Astrocyte of the spinal cord (primary cell): ENCODE measurements around the gene ROR2.

ENCODE experiments used
- DNase-seq: peaks from one replicate; pipeline ENCODE4 v3.0.0; 2011; ENCODE audit warnings: low read depth, low spot score
- H3K4me3 ChIP-seq: 2 replicates; pipeline ENCODE4 v1.5.1; 2011; ENCODE audit warnings: low read depth, mild to moderate bottlenecking, low read length, moderate library complexity
- CTCF ChIP-seq: IDR thresholded peaks from 2 replicates; pipeline ENCODE4 v1.5.1; 2012; ENCODE audit warnings: low read depth, mild to moderate bottlenecking, low read length, inconsistent platforms
- in situ Hi-C: cut with HindIII; loops from 2 replicates; pipeline ENCODE4 v1.10.0; 2017; ENCODE audit warnings: low sequenced_read_pairs

ROR2 gene

GRCh38 chr9:91935805-91936514 is 14.1 kb downstream of the ROR2 start:
- DNase-seq = no peak
- TF ChIP-seq CTCF = no peak
- in situ Hi-C loops = no loop called here
- no peak overlapping the region for H3K4me3 ChIP-seq

GRCh38 chr9:91935066-91935749 is 14.8 kb downstream of the ROR2 start:
- in situ Hi-C loops = no loop called here
- H3K4me3 ChIP-seq = no peak overlapping the region
- TF ChIP-seq CTCF = no peak
- no peak for DNase-seq

GRCh38 chr9:91934654-91935053 is 15.4 kb downstream of the ROR2 start:
- no peak overlapping the region for H3K4me3 ChIP-seq
- DNase-seq = no peak
- no peak for TF ChIP-seq CTCF
- in situ Hi-C loops = no loop called here

GRCh38 chr9:91933556-91934352 is 16.3 kb downstream of the ROR2 start:
- no peak for TF ChIP-seq CTCF
- in situ Hi-C loops = no loop called here
- no peak overlapping the region for H3K4me3 ChIP-seq
- DNase-seq = no peak

- in situ Hi-C loops = no loop called here
- TF ChIP-seq CTCF = no peak
- DNase-seq = peak; percentile 57
- H3K4me3 ChIP-seq = no peak overlapping the region
Measured at GRCh38 chr9:91930475-91930874, 19.6 kb downstream of the ROR2 start.

GRCh38 chr9:91929331-91929730 is 20.7 kb downstream of the ROR2 start:
- no peak for TF ChIP-seq CTCF
- DNase-seq = no peak

More at GRCh38 chr9:91929331-91929730, 20.7 kb downstream of the ROR2 start:
- in situ Hi-C loops = no loop called here
- H3K4me3 ChIP-seq = no peak overlapping the region
